ENCODE results near the gene SLC22A17.

The SLC22A17 gene

DNA sequence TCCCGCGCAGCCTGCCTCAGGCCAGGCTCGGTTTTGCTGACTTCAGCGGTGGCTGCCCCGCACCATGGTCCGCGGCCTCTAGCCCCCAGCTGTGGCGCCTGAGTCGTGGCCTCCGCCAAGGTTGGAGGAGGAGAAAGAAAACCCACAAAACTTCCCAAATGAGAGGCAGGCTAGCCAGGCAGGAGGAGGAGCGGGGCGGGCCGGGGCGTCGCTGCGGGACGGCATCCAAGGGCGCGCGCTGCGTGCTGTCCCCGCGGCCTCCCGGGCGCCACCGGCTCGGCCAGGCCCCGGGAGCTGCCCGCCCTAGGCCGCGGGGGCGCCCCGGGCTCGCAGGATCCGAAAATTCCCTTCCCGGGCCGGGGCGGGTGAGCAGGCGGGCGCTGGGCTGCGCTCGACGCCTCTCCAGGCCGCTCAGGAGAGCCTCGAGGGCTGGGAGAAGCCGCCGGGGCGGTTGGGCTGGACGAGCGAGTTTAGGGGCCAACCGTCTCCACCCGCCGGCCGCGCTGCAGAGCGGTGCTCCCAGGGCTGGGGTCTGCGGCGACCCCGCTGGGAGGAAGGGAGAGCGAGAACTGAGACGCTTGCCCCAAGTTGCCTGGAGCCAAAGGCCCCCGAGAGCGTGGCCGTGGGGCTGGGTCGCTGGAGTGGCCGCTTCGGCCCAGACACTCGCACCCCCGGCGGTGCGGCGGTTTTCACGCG, 12.5 kb upstream of the SLC22A17 start, which contains the start of gene EFS:
Gene EFS (minus strand): TSS at position 137 of the 696 bp plus-strand sequence. CDS start 147 bp downstream, outside the sequence.
- FAIRE-seq: no peak
- no peak for DNase-seq (ENCODE audit: extremely low spot score, insufficient read length, low read depth)

GRCh38 chr14:23364164-23365035, 11.7 kb upstream of the SLC22A17 start:
- FAIRE-seq: no peak

GRCh38 chr14:23362200-23362599, 9.5 kb upstream of the SLC22A17 start:
- no peak for DNase-seq (ENCODE audit: extremely low spot score, insufficient read length, low read depth)
- FAIRE-seq: no peak

More at GRCh38 chr14:23364164-23365035, 11.7 kb upstream of the SLC22A17 start:
- DNase-seq (ENCODE audit: extremely low spot score, insufficient read length, low read depth): no peak

GRCh38 chr14:23361763-23362162, 9.1 kb upstream of the SLC22A17 start:
- no peak for FAIRE-seq
- no peak for DNase-seq (ENCODE audit: extremely low spot score, insufficient read length, low read depth)

- no peak for DNase-seq (ENCODE audit: extremely low spot score, insufficient read length, low read depth)
- FAIRE-seq: no peak
These were observed 8.6 kb upstream of the SLC22A17 start for GRCh38 chr14:23361320-23361719.

- DNase-seq (ENCODE audit: extremely low spot score, insufficient read length, low read depth): no peak
- no peak for FAIRE-seq
These were observed 7.8 kb upstream of the SLC22A17 start for GRCh38 chr14:23360496-23360895.

DNA sequence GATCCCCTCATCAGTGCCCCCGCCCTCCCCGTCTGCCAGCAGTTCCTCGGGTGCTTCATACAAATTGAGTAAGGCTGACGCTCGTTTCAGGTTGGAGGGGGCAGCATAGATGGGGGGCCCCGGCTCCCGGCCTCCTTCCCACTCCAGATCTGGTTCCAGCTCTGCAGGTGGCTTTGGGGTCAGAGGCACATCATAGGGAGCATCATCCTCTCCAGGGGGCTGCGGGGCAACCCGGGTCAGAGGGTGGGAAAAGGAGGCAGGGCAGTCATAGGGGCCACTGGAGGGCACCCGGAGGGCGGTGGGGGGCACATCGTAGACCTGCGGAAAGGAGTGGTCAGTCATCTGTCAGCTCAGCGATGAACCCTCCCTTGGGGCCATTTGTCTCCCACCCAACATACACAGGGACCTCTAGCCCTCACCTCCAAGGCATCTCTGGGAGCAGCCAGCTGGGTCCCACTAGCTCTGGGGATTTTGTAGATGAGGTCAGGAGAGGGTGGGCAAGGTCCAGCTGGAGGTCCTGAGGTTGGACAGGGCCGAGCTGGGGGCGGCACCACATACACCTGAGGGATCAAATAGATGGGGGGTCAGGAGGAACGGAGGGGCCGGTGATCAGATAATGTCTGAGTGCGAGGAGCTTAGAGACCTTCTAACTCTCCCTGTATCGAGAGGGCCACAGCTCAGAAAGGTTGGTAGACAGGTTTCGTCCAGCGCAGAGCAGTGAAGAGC, 7.2 kb upstream of the SLC22A17 start:
- no peak for FAIRE-seq

GRCh38 chr14:23359167-23359626, 6.5 kb upstream of the SLC22A17 start:
- DNase-seq (ENCODE audit: extremely low spot score, insufficient read length, low read depth): no peak
- FAIRE-seq: no peak

More for the DNA sequence above, 7.2 kb upstream of the SLC22A17 start:
- DNase-seq (ENCODE audit: extremely low spot score, insufficient read length, low read depth): no peak

GRCh38 chr14:23358553-23359166, 6.0 kb upstream of the SLC22A17 start:
- FAIRE-seq: no peak
- no peak for DNase-seq (ENCODE audit: extremely low spot score, insufficient read length, low read depth)

DNA sequence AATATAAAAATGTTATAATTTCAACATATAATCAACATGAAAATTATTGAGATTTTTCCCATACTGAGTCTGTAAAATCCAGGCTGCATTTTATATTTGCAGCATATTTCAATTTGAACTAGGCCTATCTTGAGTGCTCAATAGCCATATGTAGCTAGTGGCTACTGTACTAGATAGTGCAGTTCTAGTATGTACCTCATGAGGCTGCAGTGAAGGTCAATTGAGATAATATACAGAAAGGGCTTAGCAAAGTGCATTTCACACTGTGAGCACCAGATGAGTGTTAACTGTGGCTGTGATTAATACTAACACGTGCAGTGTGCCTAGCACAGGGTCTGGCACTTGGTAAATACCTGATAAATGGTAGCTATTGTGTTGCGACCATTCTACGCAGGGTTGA, 5.4 kb upstream of the SLC22A17 start:
- DNase-seq (ENCODE audit: extremely low spot score, insufficient read length, low read depth) (no peak), FAIRE-seq (no peak)

DNA sequence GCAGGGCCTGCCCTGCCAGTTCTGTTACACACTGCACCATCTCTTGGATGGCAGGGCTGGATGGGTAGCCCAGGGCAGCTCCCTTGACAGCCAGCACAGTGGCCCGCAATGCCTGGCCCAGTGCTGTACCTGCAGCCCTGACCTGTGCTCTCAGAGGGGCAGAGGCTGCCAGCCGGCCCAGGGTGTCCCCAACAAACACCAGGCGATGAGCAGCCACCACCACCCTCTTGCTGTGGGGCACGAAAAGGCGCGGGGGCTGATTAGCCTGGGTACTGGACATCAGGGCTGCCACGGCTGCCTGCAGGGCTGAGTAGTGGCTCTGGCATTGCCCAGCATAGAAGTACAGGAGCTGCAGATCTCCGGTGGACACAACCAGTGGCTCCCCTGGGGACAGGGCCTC, 4.6 kb upstream of the SLC22A17 start:
- FAIRE-seq: no peak
- no peak for DNase-seq (ENCODE audit: extremely low spot score, insufficient read length, low read depth)

GRCh38 chr14:23356662-23357061, 4.0 kb upstream of the SLC22A17 start:
- DNase-seq (ENCODE audit: extremely low spot score, insufficient read length, low read depth) (no peak), FAIRE-seq (no peak)

- FAIRE-seq: no peak
- no peak for DNase-seq (ENCODE audit: extremely low spot score, insufficient read length, low read depth)
These were observed 3.3 kb upstream of the SLC22A17 start for GRCh38 chr14:23355871-23356435.

DNA sequence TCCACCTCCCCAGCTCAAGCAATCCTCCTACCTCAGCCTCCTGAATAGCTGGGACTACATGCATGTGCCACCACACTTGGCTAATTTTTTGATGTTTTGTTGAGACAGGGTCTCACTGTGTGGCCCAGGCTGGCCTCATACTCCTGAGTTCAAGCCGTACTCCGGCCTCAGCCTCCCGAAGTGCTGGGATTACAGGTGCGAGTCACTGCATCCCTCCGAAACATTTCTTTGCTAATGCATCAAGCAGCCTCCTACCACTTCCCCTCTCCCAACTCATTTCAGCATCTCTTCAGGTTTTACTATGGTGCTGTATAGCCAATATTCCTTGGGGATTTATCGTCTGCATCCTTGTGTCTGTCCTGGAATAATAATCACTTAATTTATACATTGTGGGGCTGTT, 2.3 kb upstream of the SLC22A17 start:
- FAIRE-seq: no peak
- no peak for DNase-seq (ENCODE audit: extremely low spot score, insufficient read length, low read depth)

- FAIRE-seq (no peak), DNase-seq (ENCODE audit: extremely low spot score, insufficient read length, low read depth) (no peak)
These were observed 720 bp upstream of the SLC22A17 start for GRCh38 chr14:23353433-23353780.

DNA sequence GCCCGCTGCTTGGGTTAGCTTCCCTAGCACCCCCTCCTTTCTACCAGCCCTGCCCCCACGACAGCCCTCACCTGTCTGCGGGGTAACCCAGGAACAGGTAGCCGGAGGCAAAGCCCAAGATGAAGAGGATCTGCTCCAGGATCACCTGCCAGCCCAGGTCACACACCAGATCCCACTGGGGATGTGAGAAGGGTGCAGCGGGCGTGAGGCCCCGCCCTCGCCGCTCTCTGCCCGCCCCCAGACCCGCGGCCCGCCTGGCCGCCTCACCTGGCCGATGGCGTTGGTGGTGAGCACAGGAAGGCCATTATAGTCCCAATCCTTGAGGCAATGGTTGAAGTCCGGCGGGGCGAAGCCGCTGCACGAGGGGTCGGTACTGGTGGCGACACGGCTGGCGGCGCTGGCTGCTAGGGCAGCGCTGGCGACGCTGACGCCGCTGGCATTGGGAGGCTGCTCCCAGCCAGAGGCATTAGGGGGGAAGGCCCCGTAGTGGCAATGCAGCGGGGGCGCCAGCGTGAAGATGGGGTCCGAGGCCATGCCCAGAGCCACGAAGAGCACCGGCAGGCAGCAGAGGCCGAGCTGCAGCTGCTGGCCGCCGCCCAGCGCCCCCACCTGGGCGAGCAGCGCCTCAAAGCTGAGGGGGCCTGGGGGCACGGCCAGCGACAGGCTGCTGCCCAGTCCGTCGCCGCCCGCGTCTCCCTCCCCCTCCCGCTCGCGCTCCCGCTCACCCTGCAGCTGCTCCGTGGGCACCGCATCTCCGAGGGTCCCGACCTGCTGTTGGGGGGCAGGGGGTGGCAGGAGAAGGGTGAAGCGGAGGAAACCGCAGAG, 794 bp downstream of the SLC22A17 start:
- no peak for FAIRE-seq
- DNase-seq (ENCODE audit: extremely low spot score, insufficient read length, low read depth): no peak

DNA sequence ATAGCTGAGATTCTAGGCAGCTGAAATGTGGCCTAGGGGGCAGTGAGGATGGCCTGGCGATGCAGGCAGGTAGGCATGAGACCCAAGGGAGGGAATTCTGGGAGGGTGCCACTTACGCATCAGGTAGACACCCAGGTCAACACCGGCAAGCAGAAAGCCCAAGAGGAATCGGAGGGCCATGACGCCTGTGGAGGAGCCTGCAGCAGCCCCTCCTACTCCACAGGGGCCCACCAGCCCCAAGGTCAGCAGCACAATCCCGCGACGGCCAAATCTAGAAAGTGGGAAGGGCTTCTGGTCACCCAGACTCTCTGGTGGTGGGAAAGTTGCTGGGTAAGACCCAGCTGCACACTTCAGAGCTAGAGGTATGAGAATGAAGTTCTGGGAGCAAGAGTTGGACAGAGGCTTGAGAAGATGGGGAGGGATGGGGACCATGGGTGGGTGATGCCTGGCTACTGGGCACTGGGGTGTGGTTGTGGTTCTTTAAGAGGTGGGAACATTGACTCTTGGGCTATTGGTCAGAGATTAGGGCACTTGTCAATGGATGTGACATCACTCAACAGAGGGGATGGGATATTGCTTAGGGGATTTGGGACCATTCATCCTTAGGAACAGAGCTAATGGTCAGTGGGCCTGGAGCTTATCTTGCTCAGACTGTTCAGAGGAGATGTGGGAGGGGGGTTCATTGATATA, 3.4 kb downstream of the SLC22A17 start:
- no peak for FAIRE-seq
- no peak for DNase-seq (ENCODE audit: extremely low spot score, insufficient read length, low read depth)

- no peak for FAIRE-seq
These were observed 4.4 kb downstream of the SLC22A17 start for GRCh38 chr14:23348297-23348655.

More at GRCh38 chr14:23348297-23348655, 4.4 kb downstream of the SLC22A17 start:
- no peak for DNase-seq (ENCODE audit: extremely low spot score, insufficient read length, low read depth)
